Naive thymus-derived CD4-positive, alpha-beta T cell (primary cell): Measurements from ENCODE around the gene AREG. TPM values are rescaled to one million over a fixed set of nuclear protein-coding genes. Genes with fewer than 3 reads are reported as not detected.

ENCODE experiments used
- ATAC-seq: fragments of 150-1000 bp; cut with Tn5 transposase; 2 replicates; pipeline ENCODE4 v1.10.0; 2021; ENCODE audit warnings: mild to moderate bottlenecking, moderate library complexity
- CTCF ChIA-PET: fragments of 350-600 bp; sonication (Branson Sonifier 250); formaldehyde crosslinking; loops from one replicate; lab custom pipeline; 2021; ENCODE audit warnings: antibody characterized with exemption; lab: Charles Lee
- POLR2A ChIA-PET: fragments of 350-600 bp; sonication (Branson Sonifier 250); formaldehyde crosslinking; loops from one replicate; lab custom pipeline; 2021; ENCODE audit warnings: antibody characterized with exemption, inconsistent platforms; lab: Charles Lee
- DNase-seq, 9 donors: peaks; one replicate each; pipeline versions ENCODE4 v3.0.0 to v3.0.0-alpha.2; 2020 to 2022; ENCODE audit warnings: mixed read lengths in 1 of 9
- H3K27ac ChIP-seq: one replicate; pipeline ENCODE4 v1.7.0; 2013; ENCODE audit warnings: mild to moderate bottlenecking, low read depth, low read length, moderate library complexity
- H3K27me3 ChIP-seq, 2 donors: one replicate each; pipeline ENCODE4 v1.7.0; 2013; ENCODE audit warnings: low read length in 2 of 2, mild to moderate bottlenecking in 2 of 2, moderate library complexity in 2 of 2; ENCODE audit not compliant: control insufficient read depth in 2 of 2, insufficient read depth in 2 of 2
- H3K36me3 ChIP-seq, 3 experiments: 1 replicate in 2 of 3; 2 replicates in 1 of 3; pipeline ENCODE4 v1.7.0; 2013; ENCODE audit warnings: low read length in 3 of 3, mild to moderate bottlenecking in 3 of 3, moderate library complexity in 1 of 3; ENCODE audit not compliant: insufficient read depth in 3 of 3, control insufficient read depth in 2 of 3
- H3K4me1 ChIP-seq, 2 donors: one replicate each; pipeline ENCODE4 v1.7.0; 2013; ENCODE audit warnings: low read length in 2 of 2, mild to moderate bottlenecking in 2 of 2, moderate library complexity in 1 of 2; ENCODE audit not compliant: control insufficient read depth in 2 of 2, insufficient read depth in 2 of 2
- H3K4me3 ChIP-seq: 2 replicates; pipeline ENCODE4 v1.7.0; 2013; ENCODE audit warnings: mild to moderate bottlenecking, low read length
- H3K9me3 ChIP-seq, 3 experiments: 1 replicate in 2 of 3; 2 replicates in 1 of 3; pipeline ENCODE4 v1.7.0; 2013; ENCODE audit warnings: low read length in 3 of 3; ENCODE audit not compliant: control insufficient read depth in 2 of 3
- H3K27ac Mint-ChIP-seq, 9 donors: one replicate each; pipeline ENCODE4 v1.8.0; 2020 to 2022; ENCODE audit warnings: mixed read lengths in 9 of 9, mild to moderate bottlenecking in 8 of 9, moderate library complexity in 5 of 9, inconsistent platforms in 2 of 9
- H3K27me3 Mint-ChIP-seq, 5 donors: one replicate each; pipeline ENCODE4 v1.8.0; 2021 to 2022; ENCODE audit warnings: mixed read lengths in 5 of 5, mild to moderate bottlenecking in 1 of 5
- H3K36me3 Mint-ChIP-seq, 5 donors: one replicate each; pipeline ENCODE4 v1.8.0; 2020 to 2022; ENCODE audit warnings: mixed read lengths in 5 of 5, mild to moderate bottlenecking in 3 of 5, inconsistent platforms in 1 of 5
- H3K4me1 Mint-ChIP-seq, 7 donors: one replicate each; pipeline ENCODE4 v1.8.0; 2020 to 2022; ENCODE audit warnings: mixed read lengths in 7 of 7, mild to moderate bottlenecking in 3 of 7, inconsistent platforms in 1 of 7
- H3K4me3 Mint-ChIP-seq, 10 donors: one replicate each; pipeline ENCODE4 v1.8.0; 2020 to 2022; ENCODE audit warnings: mild to moderate bottlenecking in 10 of 10, mixed read lengths in 10 of 10, moderate library complexity in 6 of 10, inconsistent platforms in 2 of 10
- H3K9me3 Mint-ChIP-seq, 11 donors: one replicate each; pipeline ENCODE4 v1.8.0; 2020 to 2022; ENCODE audit warnings: mixed read lengths in 11 of 11, mild to moderate bottlenecking in 4 of 11, inconsistent platforms in 1 of 11, moderate library complexity in 1 of 11
- intact Hi-C, 2 donors: fragments of 100-400 bp; cut with micrococcal nuclease; formaldehyde crosslinking; loops; one replicate each; pipeline ENCODE4 v1.15.1; 2023
- polyA plus RNA-seq, 2 donors: library from polyadenylated mRNA; unstranded; fragments of 300-500 nt; fragmentation: Illumina TruSeq; gene quantifications; one replicate each; pipeline ENCODE4 v1.2.3, GENCODE V29; 2021
- total RNA-seq, 6 experiments: library from RNA in 5 of 6; stranded (reverse) in 5 of 6; gene quantifications; 1 replicate in 5 of 6; 2 replicates in 1 of 6; pipeline ENCODE4 v1.2.3 and lab custom pipeline; 2021 to 2026

Gene AREG
- total and polyA plus RNA-seq, 7 experiments from 2014 or later: 0.36 to 30.5 (median 3.6) TPM; not detected in 1

DNA sequence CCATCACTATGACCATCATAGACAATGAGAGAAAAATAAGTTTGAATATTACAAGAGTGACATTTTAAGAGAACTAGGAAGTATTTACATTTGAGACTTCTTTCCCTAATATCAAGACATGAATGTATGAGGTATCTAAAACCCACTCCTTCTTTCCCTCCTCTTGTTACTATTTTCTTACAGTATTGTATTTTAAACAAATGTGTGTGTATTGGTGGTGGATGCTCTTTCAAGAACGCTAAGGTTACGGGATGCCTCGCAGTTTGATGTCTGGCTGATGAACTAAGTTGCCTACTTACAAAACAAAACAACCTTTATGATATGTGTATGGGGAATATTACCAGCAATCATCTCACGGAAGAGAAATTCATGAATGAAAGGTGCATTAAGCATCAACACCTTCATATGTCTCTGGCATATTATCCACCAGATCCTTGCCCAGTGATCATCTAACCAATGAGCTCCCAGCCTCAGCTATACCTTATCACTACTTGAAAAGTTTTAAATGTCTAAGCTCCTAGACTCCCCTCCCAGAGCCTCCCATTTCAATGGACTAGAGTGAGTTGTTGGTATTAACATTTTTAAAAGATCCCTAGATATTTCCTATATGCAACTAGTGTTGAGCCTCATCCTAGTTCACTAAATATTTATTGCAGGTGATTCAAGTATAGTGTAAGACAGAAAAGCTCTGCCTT, 10.6 kb downstream of the AREG start:
- Mint-ChIP-seq H3K4me1 (no peaks in the 10 kb centered on the region), H3K27me3 (peaks cover 0 to 9% (median 4%) of the 10 kb centered on the region in 5 donors), H3K27ac (no peak overlapping the region), H3K9me3 (peaks cover 0 to 11% (median 6%) of the 10 kb centered on the region in 11 donors), H3K36me3 (peaks cover 0 to 16% (median 7%) of the 10 kb centered on the region in 5 donors), H3K4me3 (no peak overlapping the region)
- ATAC-seq (no peak), DNase-seq (no peak)
- no peaks in the 10 kb centered on the region for H3K27me3 ChIP-seq
- POLR2A ChIA-PET: interaction anchor here (1.3 kb wide), 1 partner anchor 11 kb away, joined by 3 read pairs; the partner anchor contains the start of gene AREG
- H3K9me3 ChIP-seq: no peaks in the 10 kb centered on the region
- no peak overlapping the region for H3K4me3 ChIP-seq
- no peaks in the 10 kb centered on the region for H3K4me1 ChIP-seq
- CTCF ChIA-PET: no interaction called here
- H3K27ac ChIP-seq: no peak overlapping the region
- intact Hi-C loops: no loop called here
- H3K36me3 ChIP-seq: no peaks in the 10 kb centered on the region

DNA sequence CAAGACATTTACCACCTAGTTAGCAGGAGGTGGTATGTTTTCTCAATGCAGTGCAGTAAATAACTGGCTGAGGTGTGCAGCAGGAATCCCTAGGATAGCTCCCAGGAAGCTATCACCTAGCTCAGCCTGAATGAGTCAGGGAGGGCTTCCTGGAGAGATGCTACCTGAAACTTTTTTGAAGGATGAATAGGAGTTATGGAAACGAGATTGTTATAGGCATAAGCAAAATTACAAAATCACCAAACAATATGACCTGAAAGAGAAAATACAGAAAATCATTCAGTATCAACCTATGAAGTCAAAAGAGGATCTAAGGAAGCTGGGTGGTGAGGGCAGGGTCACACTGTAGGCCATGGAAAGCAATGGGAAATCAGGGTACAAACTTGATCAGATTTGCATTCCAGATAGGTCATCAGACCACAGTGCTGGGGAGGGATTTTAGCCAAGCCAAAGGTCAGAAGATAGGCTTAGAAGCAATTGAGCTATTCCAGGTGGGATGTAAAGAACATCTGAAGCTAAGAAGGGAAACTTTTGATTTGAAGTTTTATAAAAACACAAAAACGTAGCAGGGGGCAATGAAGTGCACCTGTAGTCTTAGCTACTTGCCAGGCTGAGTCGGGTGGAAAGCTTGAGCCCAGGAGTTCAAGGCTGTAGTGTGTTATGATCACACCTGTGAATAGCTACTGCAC, 11.3 kb downstream of the AREG start:
- H3K4me3 ChIP-seq: no peak overlapping the region
- H3K27ac ChIP-seq: no peak overlapping the region
- no peaks in the 10 kb centered on the region for H3K27me3 ChIP-seq
- Mint-ChIP-seq H3K27me3 (peaks cover 0 to 9% (median 4%) of the 10 kb centered on the region in 5 donors), H3K9me3 (peaks cover 0 to 14% (median 7%) of the 10 kb centered on the region in 11 donors), H3K36me3 (peaks cover 0 to 13% (median 7%) of the 10 kb centered on the region in 5 donors), H3K27ac (no peak overlapping the region), H3K4me1 (no peaks in the 10 kb centered on the region), H3K4me3 (no peak overlapping the region)
- H3K4me1 ChIP-seq: no peaks in the 10 kb centered on the region
- CTCF ChIA-PET: no interaction called here
- POLR2A ChIA-PET: no interaction called here
- no peaks in the 10 kb centered on the region for H3K9me3 ChIP-seq
- H3K36me3 ChIP-seq: no peaks in the 10 kb centered on the region
- ATAC-seq (no peak), DNase-seq (no peak)
- intact Hi-C loops: no loop called here

DNA sequence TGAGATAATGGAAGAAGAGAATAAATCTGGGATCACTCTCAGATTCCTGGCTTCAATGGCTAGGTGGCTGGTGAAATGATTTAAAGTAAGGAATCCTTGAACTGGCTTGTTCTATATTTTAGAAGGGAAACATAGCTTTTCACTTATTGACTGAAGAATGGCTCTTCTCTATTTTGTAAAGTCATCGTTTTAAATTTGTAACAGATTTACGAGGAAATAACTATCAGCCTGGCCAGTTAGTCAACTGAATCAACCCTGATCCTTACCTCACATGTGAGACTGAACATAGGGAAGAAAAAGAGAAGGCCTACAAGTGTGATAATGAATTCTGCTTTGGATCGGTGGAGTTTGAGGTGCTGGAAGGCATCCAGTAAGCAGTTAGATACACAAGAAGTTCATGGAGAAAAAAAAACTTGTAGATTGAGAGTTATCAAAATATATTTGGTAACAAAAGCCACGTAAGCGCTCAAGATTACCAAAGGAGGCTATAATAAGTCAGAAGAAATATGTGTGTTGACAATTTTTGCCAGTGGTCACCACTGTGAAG, 12.0 kb downstream of the AREG start:
- CTCF ChIA-PET: no interaction called here
- intact Hi-C loops: no loop called here
- no peak overlapping the region for H3K4me3 ChIP-seq
- DNase-seq (no peak), ATAC-seq (no peak)
- Mint-ChIP-seq H3K27me3 (peaks cover 0 to 9% (median 4%) of the 10 kb centered on the region in 5 donors), H3K36me3 (peaks cover 0 to 10% (median 7%) of the 10 kb centered on the region in 5 donors), H3K27ac (no peak overlapping the region), H3K9me3 (peaks cover 0 to 14% (median 7%) of the 10 kb centered on the region in 11 donors), H3K4me1 (no peaks in the 10 kb centered on the region), H3K4me3 (no peak overlapping the region)
- no peaks in the 10 kb centered on the region for H3K36me3 ChIP-seq
- no peaks in the 10 kb centered on the region for H3K4me1 ChIP-seq
- no peak overlapping the region for H3K27ac ChIP-seq
- POLR2A ChIA-PET: no interaction called here
- H3K9me3 ChIP-seq: no peaks in the 10 kb centered on the region
- no peaks in the 10 kb centered on the region for H3K27me3 ChIP-seq

DNA sequence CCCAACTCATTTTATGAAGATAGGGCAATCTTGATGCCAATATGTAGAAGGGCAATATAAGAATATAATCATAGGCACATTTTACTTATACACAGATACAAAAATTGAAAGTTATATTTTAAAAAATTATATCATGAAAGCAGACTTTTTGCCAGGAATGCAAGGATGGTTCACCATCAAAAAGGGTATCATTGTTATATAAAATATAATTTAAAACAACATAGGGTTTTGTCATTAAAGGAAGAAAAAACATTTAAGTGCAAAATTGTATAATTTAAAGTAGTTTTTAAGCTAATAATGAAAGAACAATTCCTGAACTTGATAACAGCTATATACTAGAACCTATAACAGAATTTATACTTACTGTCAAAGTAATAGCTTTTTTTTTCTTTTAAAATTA, 15.9 kb downstream of the AREG start:
- ATAC-seq: no peak
- H3K9me3 ChIP-seq: no peaks in the 10 kb centered on the region
- Mint-ChIP-seq H3K27ac (no peak overlapping the region), H3K36me3 (peaks cover 0 to 7% (median 0%) of the 10 kb centered on the region in 5 donors), H3K4me3 (no peak overlapping the region), H3K4me1 (no peaks in the 10 kb centered on the region), H3K9me3 (peaks cover 0 to 14% (median 7%) of the 10 kb centered on the region in 11 donors), H3K27me3 (peaks cover 4 to 10% (median 5%) of the 10 kb centered on the region in 5 donors)
- no peaks in the 10 kb centered on the region for H3K27me3 ChIP-seq
- no peak overlapping the region for H3K27ac ChIP-seq
- H3K4me1 ChIP-seq: no peaks in the 10 kb centered on the region
- intact Hi-C loops: no loop called here
- ChIA-PET POLR2A (no interaction called here), CTCF (no interaction called here)
- DNase-seq: no peak
- no peak overlapping the region for H3K4me3 ChIP-seq
- H3K36me3 ChIP-seq: no peaks in the 10 kb centered on the region

DNA sequence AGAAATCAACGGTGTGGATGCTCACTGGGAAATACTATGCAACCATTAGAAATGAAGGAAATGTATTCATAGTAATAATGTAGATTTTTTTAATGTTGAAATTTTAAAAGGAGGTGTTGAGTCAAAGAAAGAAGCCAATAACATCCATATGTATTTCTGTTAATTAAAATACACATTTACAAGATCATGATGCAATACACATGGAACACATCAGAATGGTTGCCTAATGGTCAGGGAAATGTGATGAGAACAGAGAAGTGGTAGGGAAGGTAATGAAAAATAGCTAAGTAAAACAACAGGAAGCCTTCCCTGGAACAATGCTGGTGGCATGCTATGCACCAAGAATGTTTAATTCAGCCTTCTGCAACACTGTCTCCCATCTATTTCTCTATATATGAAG, 18.2 kb downstream of the AREG start:
- intact Hi-C loops: no loop called here
- Histone ChIP-seq H3K9me3 (no peaks in the 10 kb centered on the region), H3K4me3 (no peak overlapping the region), H3K27ac (no peak overlapping the region), H3K36me3 (no peaks in the 10 kb centered on the region), H3K4me1 (no peaks in the 10 kb centered on the region), H3K27me3 (no peaks in the 10 kb centered on the region)
- CTCF ChIA-PET: interaction anchor here (1.0 kb wide), 1 partner anchor 13 kb away, joined by 3 read pairs; no protein-coding TSS in a partner anchor
- Mint-ChIP-seq H3K36me3 (peaks cover 0 to 7% (median 0%) of the 10 kb centered on the region in 5 donors), H3K4me3 (no peak overlapping the region), H3K27ac (no peak overlapping the region), H3K9me3 (peaks cover 0 to 14% (median 7%) of the 10 kb centered on the region in 11 donors), H3K4me1 (no peaks in the 10 kb centered on the region), H3K27me3 (peaks cover 4 to 8% (median 5%) of the 10 kb centered on the region in 5 donors)
- DNase-seq: no peak
- POLR2A ChIA-PET: no interaction called here
- ATAC-seq: no peak

DNA sequence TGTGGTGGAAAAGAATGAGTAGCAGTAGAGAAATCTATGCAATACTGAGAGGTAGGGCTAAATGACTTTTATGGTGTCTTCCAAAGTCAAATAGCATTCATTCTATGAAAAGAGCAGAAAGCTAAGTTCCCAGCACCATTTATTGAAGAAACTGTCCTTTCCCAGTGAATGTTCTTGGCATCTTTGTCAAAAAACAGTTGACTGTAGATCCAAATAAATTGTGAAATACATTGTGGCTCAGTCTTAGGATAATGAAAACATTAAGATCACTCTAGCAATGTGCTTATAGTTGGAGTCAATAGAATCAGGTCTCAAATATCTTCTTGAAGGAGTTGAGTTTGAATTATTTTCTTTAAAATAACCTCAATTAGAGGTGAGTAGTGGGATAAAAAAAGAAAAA, 19.4 kb downstream of the AREG start:
- H3K27ac ChIP-seq: no peak overlapping the region
- no peak for ATAC-seq
- Mint-ChIP-seq H3K27ac (no peak overlapping the region), H3K4me1 (no peaks in the 10 kb centered on the region), H3K27me3 (peaks cover 4 to 7% (median 5%) of the 10 kb centered on the region in 5 donors), H3K36me3 (peaks cover 0 to 7% (median 0%) of the 10 kb centered on the region in 5 donors), H3K4me3 (no peak overlapping the region), H3K9me3 (peaks cover 0 to 13% (median 7%) of the 10 kb centered on the region in 11 donors)
- no peaks in the 10 kb centered on the region for H3K36me3 ChIP-seq
- no peak overlapping the region for H3K4me3 ChIP-seq
- H3K4me1 ChIP-seq: no peaks in the 10 kb centered on the region
- intact Hi-C loops: no loop called here
- DNase-seq: no peak
- no peaks in the 10 kb centered on the region for H3K27me3 ChIP-seq
- H3K9me3 ChIP-seq: no peaks in the 10 kb centered on the region
- CTCF ChIA-PET: no interaction called here
- POLR2A ChIA-PET: no interaction called here
